Iris pigment epithelial cell (primary cell): ENCODE data around the gene RAB6B.

ENCODE experiments used
- DNase-seq: peaks from one replicate; pipeline ENCODE4 v3.0.0-alpha.2; 2011; ENCODE audit warnings: low read depth

Gene RAB6B

GRCh38 chr3:133835961-133836360 lies 59.7 kb downstream of the RAB6B start:
- no peak for DNase-seq

GRCh38 chr3:133835418-133835743 lies 60.3 kb downstream of the RAB6B start:
- DNase-seq = no peak

GRCh38 chr3:133834621-133835417 lies 60.9 kb downstream of the RAB6B start:
- DNase-seq = no peak

- no peak for DNase-seq
These were observed 61.6 kb downstream of the RAB6B start for GRCh38 chr3:133833880-133834620.

DNA sequence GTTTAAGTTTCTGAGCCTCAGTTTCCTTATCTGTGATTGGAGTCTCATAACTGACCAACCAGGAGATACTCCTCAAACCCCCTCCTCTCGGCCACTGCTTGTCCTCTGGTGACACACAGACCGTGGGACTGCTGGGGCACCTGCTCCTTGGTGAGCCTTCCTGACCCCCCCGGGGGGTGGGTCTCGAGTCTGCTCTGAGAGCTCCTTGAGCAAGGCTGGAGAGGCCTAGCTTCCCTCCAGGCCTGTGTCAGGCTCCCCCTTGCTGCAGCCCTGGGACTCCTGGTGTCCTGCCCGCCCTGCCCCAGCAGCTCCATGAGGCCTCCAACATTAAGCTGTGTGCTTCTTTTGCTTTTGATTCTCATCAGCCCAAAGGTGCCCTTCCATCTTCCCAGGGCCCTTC lies 62.4 kb downstream of the RAB6B start:
- no peak for DNase-seq

DNA sequence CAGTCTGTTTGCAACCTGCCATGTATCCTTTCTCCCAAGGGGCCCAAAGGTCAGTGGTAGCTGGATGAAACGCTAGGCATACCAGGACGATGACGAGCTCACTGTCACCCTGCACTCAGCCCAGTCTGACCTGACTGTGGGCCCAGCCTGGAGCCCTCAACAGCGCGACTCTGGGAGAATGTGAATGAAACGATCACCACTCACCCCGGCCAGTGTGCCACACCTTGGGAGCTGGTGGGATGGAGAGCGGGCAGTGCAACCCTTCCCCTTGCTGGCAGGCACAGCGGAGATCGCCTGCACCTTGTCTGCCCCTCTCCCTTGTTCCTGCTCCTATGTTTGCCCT lies 62.9 kb downstream of the RAB6B start:
- no peak for DNase-seq

DNA sequence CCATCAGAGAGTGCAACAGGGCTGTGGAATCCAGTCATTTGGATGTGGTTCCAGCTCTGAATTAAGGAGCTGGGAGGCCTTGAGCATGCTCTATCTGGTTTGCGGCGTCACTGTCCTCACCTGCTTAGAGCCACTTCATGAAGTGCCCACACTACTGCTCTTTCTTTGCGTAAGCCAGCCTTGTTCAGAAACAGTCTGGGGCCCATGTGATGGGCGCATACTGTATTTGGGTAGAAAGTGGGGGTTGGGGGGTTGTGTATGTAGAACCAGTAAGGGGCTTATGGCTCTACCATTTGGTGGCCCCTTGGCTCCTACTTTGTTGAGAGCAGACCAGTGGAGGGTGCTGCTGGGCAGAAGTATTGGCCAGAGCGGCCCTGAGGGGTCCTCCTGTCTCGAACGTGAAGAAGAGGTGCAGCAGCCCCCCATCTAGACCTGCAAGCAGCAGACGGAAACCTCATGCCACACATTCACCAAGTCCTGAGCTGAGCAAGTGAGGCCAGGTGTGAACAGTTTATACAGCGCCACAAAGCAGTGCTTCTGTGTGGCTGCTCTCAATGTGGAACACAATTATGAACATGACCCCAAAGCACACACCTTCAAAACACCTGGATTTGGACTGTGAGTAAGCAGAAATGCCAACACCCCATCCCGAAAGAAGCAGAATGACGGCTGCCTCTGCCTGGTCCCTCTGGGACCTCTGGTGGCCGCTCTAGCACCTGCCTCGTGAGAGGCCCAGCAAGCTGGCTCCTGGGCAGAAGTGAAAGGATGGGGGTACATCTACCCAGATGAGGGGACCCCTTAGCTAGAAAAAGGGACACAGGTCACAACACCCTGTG lies 63.5 kb downstream of the RAB6B start:
- DNase-seq = no peak

- DNase-seq = no peak
These were observed 65.6 kb downstream of the RAB6B start for GRCh38 chr3:133830071-133830470.

GRCh38 chr3:133829310-133829707 lies 66.4 kb downstream of the RAB6B start:
- DNase-seq = no peak

- no peak for DNase-seq
These were observed 66.9 kb downstream of the RAB6B start for GRCh38 chr3:133828576-133829309.

DNA sequence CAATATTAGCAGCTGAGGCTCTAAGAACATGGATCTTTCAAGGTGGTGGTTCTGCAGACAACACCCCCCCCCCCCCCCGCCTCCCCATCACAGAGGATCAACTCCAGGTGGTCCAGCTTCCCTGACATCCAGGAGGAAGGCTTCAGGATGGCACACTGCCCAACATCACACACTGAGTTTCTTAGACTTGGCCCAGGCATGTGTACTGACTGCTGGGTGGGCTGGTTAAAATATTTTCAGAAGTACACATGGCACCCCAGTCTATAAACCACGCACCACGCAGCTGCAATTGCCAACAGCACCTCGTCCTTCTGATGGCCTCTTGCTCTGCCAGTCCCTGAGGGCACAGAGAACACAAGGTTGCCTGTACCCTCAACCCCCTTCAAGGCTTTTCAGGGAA lies 68.0 kb downstream of the RAB6B start:
- DNase-seq = no peak

DNA sequence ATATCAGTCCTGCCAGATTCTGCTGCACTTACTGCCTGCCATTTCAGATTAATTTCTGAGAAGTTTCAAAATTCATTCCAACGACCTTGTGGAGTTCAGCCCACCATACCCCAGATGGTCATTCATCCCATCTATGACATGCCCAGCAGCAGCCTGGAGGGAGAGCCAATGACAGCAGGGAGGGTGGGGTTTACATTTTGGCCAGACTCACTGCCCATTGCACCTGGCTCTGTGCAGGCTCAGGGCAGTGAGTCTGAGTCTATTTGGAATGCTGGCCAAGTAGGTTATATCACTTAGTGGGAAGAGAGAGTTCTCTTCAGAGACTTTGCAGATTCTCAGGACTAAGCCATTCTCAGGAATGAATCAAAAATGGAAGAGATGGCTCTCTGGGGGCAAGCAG lies 68.5 kb downstream of the RAB6B start:
- no peak for DNase-seq

DNA sequence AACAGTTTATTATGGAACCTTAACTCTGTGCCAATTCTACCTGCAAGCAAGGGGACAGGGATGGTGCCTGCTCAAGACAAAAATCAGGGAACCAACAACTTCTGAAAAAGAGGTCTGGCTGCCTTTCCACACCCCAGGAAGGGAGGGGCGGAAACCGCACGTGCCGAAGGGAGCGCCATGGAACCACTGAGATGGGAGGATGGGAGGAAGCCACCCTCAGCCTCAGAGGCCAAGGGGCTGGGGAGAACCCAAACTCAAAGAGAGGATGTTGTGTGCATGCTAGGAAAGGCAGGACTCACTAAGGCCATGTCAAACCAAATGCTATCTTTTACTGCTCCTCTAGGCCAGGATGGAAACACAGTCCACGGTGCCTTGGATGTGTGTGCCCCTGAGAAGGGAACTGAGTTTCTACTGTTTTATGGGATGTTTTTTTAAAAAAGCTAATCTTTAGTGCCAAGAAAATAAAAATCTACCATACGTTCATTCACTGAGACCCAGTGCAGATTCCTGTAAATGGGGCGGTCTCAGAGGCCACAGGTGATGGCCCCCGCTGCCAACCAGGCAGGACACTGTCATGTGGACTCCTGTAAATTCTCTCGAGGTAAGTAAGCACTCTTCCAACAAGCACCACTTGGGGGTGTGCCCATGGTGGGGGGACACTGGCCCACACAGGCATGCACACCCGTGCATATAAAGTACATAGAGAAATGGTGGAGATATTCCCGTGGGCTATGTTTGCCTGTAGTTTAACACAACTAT lies 69.5 kb downstream of the RAB6B start:
- DNase-seq = no peak

GRCh38 chr3:133824961-133825485 lies 70.7 kb downstream of the RAB6B start:
- no peak for DNase-seq

DNA sequence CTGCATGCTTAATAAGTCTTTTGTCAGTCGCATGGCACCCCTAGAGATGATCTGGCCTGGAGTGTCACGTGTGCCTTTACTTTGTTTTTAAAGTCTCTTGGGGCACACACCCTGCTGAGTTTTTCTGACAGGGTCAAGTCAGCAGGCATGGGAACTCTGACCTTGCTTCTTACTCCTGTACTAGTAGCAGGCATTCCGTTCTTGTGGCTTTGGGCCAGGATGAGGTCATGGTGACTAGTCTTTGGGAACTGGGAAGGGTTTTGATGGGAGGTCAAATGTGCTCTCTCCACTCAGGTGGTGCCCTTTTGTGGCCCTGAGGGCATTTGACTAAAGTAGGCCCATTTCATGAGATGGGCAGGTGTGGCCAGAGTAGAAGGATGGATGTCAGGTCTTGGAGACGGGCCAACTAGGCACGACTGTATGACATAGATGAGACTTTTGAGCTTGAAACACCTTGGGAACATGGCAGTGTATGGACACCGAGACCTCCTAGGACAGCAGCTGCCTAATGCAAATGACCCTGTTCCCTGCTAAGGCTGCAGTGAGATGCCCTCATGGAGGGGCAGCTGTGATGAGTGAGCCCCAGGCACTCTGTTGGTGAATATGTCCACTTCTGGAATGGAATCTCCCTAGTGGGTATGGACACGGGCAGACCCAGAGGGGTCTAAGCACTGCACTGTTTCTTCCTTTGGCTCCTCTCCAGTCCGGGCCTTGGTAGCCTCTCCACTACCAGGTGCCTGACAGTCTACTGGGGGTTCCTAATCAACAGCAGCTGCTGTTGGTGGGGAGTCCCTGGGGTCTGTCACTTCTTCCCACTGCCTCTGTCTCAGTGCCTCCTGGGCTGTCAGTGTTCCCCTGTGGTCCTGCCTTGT lies 73.7 kb downstream of the RAB6B start:
- DNase-seq = peak; percentile 47

DNA sequence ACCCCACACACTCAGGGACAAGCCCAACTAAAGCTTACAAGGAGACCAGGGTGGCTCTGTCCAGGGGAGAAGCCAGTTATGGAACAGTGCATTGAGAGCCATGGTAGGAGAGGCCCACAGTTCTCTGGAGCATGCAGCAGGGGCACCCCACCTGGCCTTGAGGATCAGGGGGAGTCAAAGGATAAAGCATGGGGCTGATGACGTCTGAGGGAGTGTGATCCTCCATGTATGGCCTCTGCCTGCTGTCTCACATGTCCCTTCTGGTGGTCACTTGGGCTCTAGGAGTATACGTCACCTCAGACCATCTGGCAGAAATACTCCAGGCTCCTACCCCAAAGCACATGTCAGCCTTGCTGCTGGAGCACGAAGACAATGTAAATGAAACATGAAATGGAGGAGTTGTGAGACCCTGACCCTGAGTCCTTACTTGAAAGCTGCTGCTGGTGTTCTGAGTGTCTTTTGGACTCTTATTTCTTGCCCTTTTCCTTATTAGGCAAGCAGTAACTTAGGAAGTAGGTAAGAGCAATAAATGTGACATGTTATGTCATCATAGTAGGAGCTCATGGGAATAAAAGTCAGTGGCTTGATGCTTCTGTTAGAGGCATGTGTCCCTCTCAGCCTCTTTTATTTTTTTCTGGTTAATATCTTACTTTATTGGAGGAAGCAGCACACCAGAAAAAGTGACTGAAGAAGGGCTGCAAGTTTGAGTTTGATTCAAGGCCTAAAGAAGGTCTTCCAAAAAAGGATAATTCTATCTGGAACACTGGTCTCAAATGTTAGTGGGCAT lies 74.6 kb downstream of the RAB6B start:
- DNase-seq = no peak

- DNase-seq = no peak
These were observed 75.6 kb downstream of the RAB6B start for GRCh38 chr3:133820129-133820528.

- no peak for DNase-seq
These were observed 80.3 kb downstream of the RAB6B start for GRCh38 chr3:133815386-133815785.

GRCh38 chr3:133812872-133813271 lies 82.8 kb downstream of the RAB6B start:
- DNase-seq = no peak
